Measurements from ENCODE around the gene MCHR1.
A peak's percentile ranks its signal among the peaks of the same experiment; 100 is the strongest.

MCHR1 gene

GRCh38 chr22:40648386-40648785 lies 30.9 kb upstream of the MCHR1 start:
- TF ChIP-seq GATA2 (IDR thresholded peaks at IDR 0.05; ENCODE audit: low read depth, low read length) (no peak), GATA3 (IDR thresholded peaks at IDR 0.05; ENCODE audit: low read depth, low read length) (no peak)

DNA sequence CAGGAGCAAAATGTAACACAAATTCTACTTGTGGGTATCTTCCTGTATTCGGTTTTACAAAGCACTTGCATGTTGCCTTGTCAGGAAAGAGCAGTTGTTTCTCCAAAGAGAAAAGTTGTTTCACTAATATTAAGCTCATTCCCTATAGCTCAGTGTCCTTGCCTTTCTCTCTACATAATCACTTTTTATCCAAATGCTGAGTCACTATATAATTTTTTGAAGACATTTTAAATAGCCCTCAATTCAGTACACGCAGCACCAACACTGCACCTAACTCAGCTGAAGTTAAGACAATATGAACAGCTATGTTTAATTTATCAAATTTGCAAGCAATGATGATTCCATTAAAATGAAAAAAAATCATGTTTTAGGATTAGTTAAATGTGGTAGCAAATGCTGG lies 28.2 kb upstream of the MCHR1 start:
- TF ChIP-seq GATA2 (IDR thresholded peaks at IDR 0.05; ENCODE audit: low read depth, low read length) (no peak), GATA3 (IDR thresholded peaks at IDR 0.05; ENCODE audit: low read depth, low read length) (no peak)

GRCh38 chr22:40651563-40652501 lies 27.5 kb upstream of the MCHR1 start:
- TF ChIP-seq GATA2 (IDR thresholded peaks at IDR 0.05; ENCODE audit: low read depth, low read length) (no peak), GATA3 (IDR thresholded peaks at IDR 0.05; ENCODE audit: low read depth, low read length) (no peak)

DNA sequence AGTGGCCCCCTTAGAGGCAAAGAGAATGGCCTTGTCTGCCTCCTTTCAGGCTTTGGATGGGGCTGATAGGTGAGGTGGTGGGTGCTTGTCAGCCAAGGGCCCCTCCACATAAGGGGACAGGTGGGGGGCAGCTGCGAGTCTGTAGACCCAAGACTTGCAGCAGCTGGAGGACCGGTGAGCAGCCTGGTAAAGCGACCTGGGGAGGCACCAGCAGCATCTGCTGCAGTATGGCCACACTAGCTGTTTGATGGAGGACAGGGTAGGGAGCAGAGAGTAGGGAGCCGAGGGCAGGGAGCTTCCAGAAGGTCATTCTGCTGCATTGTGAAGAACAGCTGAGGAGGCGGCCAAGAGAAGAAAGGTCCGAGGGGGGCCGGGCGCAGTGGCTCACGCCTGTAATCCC lies 25.9 kb upstream of the MCHR1 start:
- no peak for TF ChIP-seq GATA2 (IDR thresholded peaks at IDR 0.05; ENCODE audit: low read depth, low read length)
- TF ChIP-seq GATA3 (IDR thresholded peaks at IDR 0.05; ENCODE audit: low read depth, low read length): no peak

DNA sequence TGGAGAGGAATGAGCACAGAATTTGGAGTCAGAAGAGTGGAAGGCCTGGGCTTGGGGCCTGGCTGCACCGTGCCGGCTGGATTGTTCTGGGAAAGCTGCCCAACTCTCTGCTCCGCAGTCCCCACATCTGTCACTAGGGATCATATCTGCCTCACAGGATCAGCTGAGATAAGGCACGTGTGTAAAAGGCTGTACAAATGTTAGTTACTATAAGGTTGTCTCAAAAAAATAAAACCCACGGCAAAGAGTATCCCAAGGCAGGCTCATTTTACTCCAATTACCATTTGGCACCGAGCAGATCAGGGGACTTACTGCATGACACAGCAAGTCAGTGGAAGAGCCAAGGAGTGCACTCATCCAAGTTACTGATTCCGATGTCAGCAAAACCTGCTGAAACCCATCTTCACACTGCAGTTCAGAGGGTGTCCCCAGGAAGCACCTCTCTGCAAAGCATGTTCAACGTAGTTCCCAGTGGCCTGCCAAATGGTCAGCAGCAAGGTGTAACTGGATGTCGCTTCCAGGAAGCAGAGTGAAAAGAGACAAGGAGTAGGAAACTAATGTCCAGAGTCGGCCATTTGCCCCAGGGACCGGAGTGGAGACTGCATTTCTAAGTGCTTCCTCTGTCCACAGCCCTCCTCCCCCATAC lies 24.6 kb upstream of the MCHR1 start:
- TF ChIP-seq GATA2 (IDR thresholded peaks at IDR 0.05; ENCODE audit: low read depth, low read length): peak; percentile 86
- TF ChIP-seq GATA3 (IDR thresholded peaks at IDR 0.05; ENCODE audit: low read depth, low read length): peak; percentile 59

GRCh38 chr22:40659166-40659565 lies 20.1 kb upstream of the MCHR1 start:
- TF ChIP-seq GATA2 (IDR thresholded peaks at IDR 0.05; ENCODE audit: low read depth, low read length) (no peak), GATA3 (IDR thresholded peaks at IDR 0.05; ENCODE audit: low read depth, low read length) (no peak)

DNA sequence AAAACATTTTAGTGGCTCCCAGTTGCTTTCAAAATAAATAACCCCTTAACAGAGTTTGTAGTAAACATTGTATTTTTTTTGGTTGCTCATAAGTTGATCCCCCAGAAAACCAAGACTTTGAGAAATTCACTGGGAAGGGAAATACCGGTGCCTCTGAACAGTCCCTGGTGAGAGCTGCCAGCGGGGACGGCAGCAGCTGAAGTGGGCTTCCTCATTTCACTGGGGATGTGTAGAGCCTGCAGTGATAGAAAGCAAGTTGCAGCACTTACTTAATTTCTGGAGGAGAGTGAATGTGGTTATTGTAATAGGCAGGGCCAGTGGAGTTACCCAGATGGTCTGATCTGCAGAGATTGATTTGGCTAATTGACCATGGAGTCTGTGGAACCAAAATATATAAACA lies 18.6 kb upstream of the MCHR1 start:
- TF ChIP-seq GATA3 (IDR thresholded peaks at IDR 0.05; ENCODE audit: low read depth, low read length): no peak
- TF ChIP-seq GATA2 (IDR thresholded peaks at IDR 0.05; ENCODE audit: low read depth, low read length): no peak

GRCh38 chr22:40661671-40662070 lies 17.6 kb upstream of the MCHR1 start:
- TF ChIP-seq GATA2 (IDR thresholded peaks at IDR 0.05; ENCODE audit: low read depth, low read length): no peak
- no peak for TF ChIP-seq GATA3 (IDR thresholded peaks at IDR 0.05; ENCODE audit: low read depth, low read length)

DNA sequence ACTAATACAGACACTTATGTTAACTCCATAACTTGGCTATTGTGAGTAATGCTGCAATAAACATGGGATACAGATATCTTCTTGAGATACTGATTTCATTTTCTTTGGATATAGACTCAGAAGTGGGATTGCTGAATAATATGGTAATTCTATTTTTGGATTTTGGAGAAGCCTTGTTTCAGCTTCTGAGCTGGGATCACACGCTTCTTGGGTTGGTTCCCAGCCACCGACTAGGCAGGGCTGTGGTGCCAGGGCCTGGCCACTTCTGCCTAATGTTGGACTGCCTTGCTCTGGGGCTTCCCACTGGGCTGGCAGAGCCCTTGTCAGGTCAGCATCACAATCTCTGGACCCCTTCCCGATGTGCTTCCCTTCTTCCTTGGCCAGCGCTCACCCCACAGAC lies 14.0 kb upstream of the MCHR1 start:
- TF ChIP-seq GATA2 (IDR thresholded peaks at IDR 0.05; ENCODE audit: low read depth, low read length): no peak
- no peak for TF ChIP-seq GATA3 (IDR thresholded peaks at IDR 0.05; ENCODE audit: low read depth, low read length)

- no peak for TF ChIP-seq GATA3 (IDR thresholded peaks at IDR 0.05; ENCODE audit: low read depth, low read length)
- TF ChIP-seq GATA2 (IDR thresholded peaks at IDR 0.05; ENCODE audit: low read depth, low read length): no peak
Observed at GRCh38 chr22:40666151-40666848, 13.0 kb upstream of the MCHR1 start.

DNA sequence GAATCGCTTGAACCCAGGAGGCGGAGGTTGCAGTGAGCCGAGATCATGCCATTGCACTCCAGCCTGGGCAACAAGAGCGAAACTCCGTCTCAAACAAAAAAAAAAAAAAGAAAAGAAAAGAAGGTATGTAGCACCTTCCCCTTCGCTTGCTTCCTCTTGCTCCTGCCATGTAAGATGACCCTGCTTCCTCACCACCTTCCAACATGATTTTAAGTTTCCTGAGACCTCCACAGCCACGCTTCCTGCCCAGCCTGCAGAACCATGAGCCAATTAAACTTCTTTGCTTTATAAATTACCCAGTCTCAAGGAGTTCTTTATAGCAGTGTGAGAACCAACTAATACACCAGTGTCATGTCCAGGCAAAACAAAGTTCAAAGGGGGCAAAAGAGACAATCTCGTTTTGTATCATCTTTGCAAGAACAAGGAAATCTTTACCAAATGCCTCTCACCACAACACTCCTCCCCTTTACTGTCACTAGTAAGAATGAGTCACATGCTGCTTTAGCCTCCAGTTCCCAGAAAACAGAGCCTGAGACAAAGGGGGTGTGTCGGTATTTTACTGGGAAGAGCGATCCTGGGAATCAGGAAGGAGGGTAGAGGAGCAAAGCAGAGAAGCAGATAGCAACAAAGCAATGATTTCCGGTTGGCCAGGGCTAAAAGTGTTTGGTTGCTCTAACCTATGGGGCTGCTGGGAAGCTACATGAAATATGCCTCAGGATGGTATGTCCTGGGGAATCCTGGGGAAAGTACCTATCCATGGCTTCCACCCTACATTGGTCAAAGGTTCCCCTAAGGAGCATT lies 10.5 kb upstream of the MCHR1 start:
- TF ChIP-seq GATA2 (IDR thresholded peaks at IDR 0.05; ENCODE audit: low read depth, low read length) (no peak), GATA3 (IDR thresholded peaks at IDR 0.05; ENCODE audit: low read depth, low read length) (no peak)

DNA sequence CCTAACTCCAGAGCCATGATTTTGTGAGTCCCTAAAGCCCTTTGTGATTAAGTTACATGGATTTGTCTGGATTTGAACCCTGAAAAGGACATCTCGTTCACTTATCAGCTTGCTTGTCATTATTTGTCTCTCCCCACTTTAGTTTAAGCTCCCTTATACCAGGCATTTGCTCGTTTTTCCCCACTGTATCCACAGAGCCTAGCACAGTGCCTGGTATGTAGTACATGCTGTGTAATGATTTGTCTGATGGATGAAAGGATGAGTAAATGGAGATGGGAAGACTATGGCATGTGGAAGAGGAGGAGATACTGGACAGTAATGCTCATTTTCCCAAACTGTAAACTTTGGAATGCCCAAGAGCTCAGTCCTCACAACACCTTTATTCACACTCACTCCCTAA lies 9.2 kb upstream of the MCHR1 start:
- TF ChIP-seq GATA2 (IDR thresholded peaks at IDR 0.05; ENCODE audit: low read depth, low read length) (no peak), GATA3 (IDR thresholded peaks at IDR 0.05; ENCODE audit: low read depth, low read length) (no peak)

DNA sequence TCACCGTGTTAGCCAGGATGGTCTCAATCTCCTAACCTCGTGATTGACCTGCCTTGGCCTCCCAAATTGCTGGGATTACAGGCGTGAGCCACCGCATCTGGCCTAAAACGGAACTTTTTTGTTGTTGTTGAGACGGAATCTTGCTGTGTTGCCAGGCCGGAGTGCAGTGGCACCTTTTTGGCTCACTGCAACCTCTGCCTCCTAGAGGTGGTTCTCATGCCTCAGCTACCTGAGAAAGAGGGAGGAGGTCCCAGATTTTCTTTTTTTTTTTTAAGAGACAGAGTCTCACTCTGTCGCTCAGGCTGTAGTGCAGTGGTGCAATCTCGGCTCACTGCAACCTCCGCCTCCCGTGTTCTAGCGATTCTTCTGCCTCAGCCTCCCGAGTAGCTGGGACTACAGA lies 7.9 kb upstream of the MCHR1 start:
- no peak for TF ChIP-seq GATA2 (IDR thresholded peaks at IDR 0.05; ENCODE audit: low read depth, low read length)
- no peak for TF ChIP-seq GATA3 (IDR thresholded peaks at IDR 0.05; ENCODE audit: low read depth, low read length)

All from SH-SY5Y (cell line).